ENCODE data around the gene CLCA1. TPM values are rescaled to one million over a fixed set of nuclear protein-coding genes. Genes with fewer than 3 reads are reported as not detected.

Gene CLCA1
- total RNA-seq, 1 donor from 2014 or later = not detected

- Mint-ChIP-seq H3K36me3 (ENCODE audit: low read depth, unreplicated experiment) (no peaks in the 10 kb centered on the region), H3K27ac (ENCODE audit: unreplicated experiment) (no peak overlapping the region), H3K4me1 (ENCODE audit: low read depth, unreplicated experiment) (no peaks in the 10 kb centered on the region), H3K4me3 (ENCODE audit: unreplicated experiment) (no peak overlapping the region), H3K9me3 (ENCODE audit: unreplicated experiment) (no peaks in the 10 kb centered on the region), H3K27me3 (ENCODE audit: low read depth, unreplicated experiment) (no peaks in the 10 kb centered on the region)
- H4K20me1 ChIP-seq (ENCODE audit: insufficient read depth, low read length) = no peaks in the 10 kb centered on the region
- no peaks in the 10 kb centered on the region for H3K79me2 ChIP-seq (ENCODE audit: insufficient read depth, low read length)
- H3K27ac ChIP-seq (ENCODE audit: low read depth, low read length) = no peak overlapping the region
- H3K27me3 ChIP-seq (ENCODE audit: insufficient read depth, low read length) = no peaks in the 10 kb centered on the region
- H3K4me3 ChIP-seq (ENCODE audit: insufficient read depth, low read depth, low read length) = no peak overlapping the region
- no peak overlapping the region for H2AFZ ChIP-seq (ENCODE audit: low read depth, low read length)
- FAIRE-seq (no peak), DNase-seq (ENCODE audit: low read depth) (no peak)
- no peak for TF ChIP-seq EZH2 (IDR thresholded peaks at IDR 0.05; ENCODE audit: insufficient read depth, low read length)
- no peak for TF ChIP-seq CTCF (IDR thresholded peaks at IDR 0.05; ENCODE audit: insufficient read depth, low read depth, low read length)
- H3K4me2 ChIP-seq (ENCODE audit: low read length) = no peak overlapping the region
- H3K4me1 ChIP-seq (ENCODE audit: insufficient read depth, low read length) = no peaks in the 10 kb centered on the region
- H3K9me3 ChIP-seq (ENCODE audit: insufficient read depth, low read depth, low read length) = no peaks in the 10 kb centered on the region
- no peak overlapping the region for H3K9ac ChIP-seq (ENCODE audit: low read length)
- H3K36me3 ChIP-seq (ENCODE audit: insufficient read depth, low read length) = no peaks in the 10 kb centered on the region
These were observed 7.2 kb upstream of the CLCA1 start for GRCh38 chr1:86461482-86461881.

GRCh38 chr1:86464819-86465218 is 3.9 kb upstream of the CLCA1 start:
- TF ChIP-seq CTCF (IDR thresholded peaks at IDR 0.05; ENCODE audit: insufficient read depth, low read depth, low read length) (no peak), EZH2 (IDR thresholded peaks at IDR 0.05; ENCODE audit: insufficient read depth, low read length) (no peak)
- H3K4me2 ChIP-seq (ENCODE audit: low read length) = no peak overlapping the region
- H3K36me3 ChIP-seq (ENCODE audit: insufficient read depth, low read length) = no peaks in the 10 kb centered on the region
- H3K79me2 ChIP-seq (ENCODE audit: insufficient read depth, low read length) = no peaks in the 10 kb centered on the region
- Mint-ChIP-seq H3K36me3 (ENCODE audit: low read depth, unreplicated experiment) (no peaks in the 10 kb centered on the region), H3K9me3 (ENCODE audit: unreplicated experiment) (no peaks in the 10 kb centered on the region), H3K4me1 (ENCODE audit: low read depth, unreplicated experiment) (no peaks in the 10 kb centered on the region), H3K4me3 (ENCODE audit: unreplicated experiment) (no peak overlapping the region), H3K27me3 (ENCODE audit: low read depth, unreplicated experiment) (no peaks in the 10 kb centered on the region), H3K27ac (ENCODE audit: unreplicated experiment) (no peak overlapping the region)
- H3K9me3 ChIP-seq (ENCODE audit: insufficient read depth, low read depth, low read length) = no peaks in the 10 kb centered on the region
- FAIRE-seq = no peak
- H2AFZ ChIP-seq (ENCODE audit: low read depth, low read length) = no peak overlapping the region
- H3K4me1 ChIP-seq (ENCODE audit: insufficient read depth, low read length) = no peaks in the 10 kb centered on the region
- H4K20me1 ChIP-seq (ENCODE audit: insufficient read depth, low read length) = no peaks in the 10 kb centered on the region
- no peak overlapping the region for H3K4me3 ChIP-seq (ENCODE audit: insufficient read depth, low read depth, low read length)
- no peaks in the 10 kb centered on the region for H3K27me3 ChIP-seq (ENCODE audit: insufficient read depth, low read length)
- DNase-seq (ENCODE audit: low read depth) = no peak
- no peak overlapping the region for H3K9ac ChIP-seq (ENCODE audit: low read length)
- no peak overlapping the region for H3K27ac ChIP-seq (ENCODE audit: low read depth, low read length)

- H4K20me1 ChIP-seq (ENCODE audit: insufficient read depth, low read length) = no peaks in the 10 kb centered on the region
- Mint-ChIP-seq H3K36me3 (ENCODE audit: low read depth, unreplicated experiment) (no peaks in the 10 kb centered on the region), H3K9me3 (ENCODE audit: unreplicated experiment) (no peaks in the 10 kb centered on the region), H3K27ac (ENCODE audit: unreplicated experiment) (no peak overlapping the region), H3K4me3 (ENCODE audit: unreplicated experiment) (no peak overlapping the region), H3K4me1 (ENCODE audit: low read depth, unreplicated experiment) (no peaks in the 10 kb centered on the region), H3K27me3 (ENCODE audit: low read depth, unreplicated experiment) (peaks cover 5% of the 10 kb centered on the region)
- no peaks in the 10 kb centered on the region for H3K9me3 ChIP-seq (ENCODE audit: insufficient read depth, low read depth, low read length)
- TF ChIP-seq EZH2 (IDR thresholded peaks at IDR 0.05; ENCODE audit: insufficient read depth, low read length) (no peak), CTCF (IDR thresholded peaks at IDR 0.05; ENCODE audit: insufficient read depth, low read depth, low read length) (no peak)
- H3K4me1 ChIP-seq (ENCODE audit: insufficient read depth, low read length) = no peaks in the 10 kb centered on the region
- H3K4me2 ChIP-seq (ENCODE audit: low read length) = no peak overlapping the region
- no peak overlapping the region for H3K9ac ChIP-seq (ENCODE audit: low read length)
- H3K27ac ChIP-seq (ENCODE audit: low read depth, low read length) = no peak overlapping the region
- no peak for FAIRE-seq
- DNase-seq (ENCODE audit: low read depth) = no peak
- H3K36me3 ChIP-seq (ENCODE audit: insufficient read depth, low read length) = no peaks in the 10 kb centered on the region
- no peak overlapping the region for H2AFZ ChIP-seq (ENCODE audit: low read depth, low read length)
- no peak overlapping the region for H3K4me3 ChIP-seq (ENCODE audit: insufficient read depth, low read depth, low read length)
- no peaks in the 10 kb centered on the region for H3K79me2 ChIP-seq (ENCODE audit: insufficient read depth, low read length)
- H3K27me3 ChIP-seq (ENCODE audit: insufficient read depth, low read length) = no peaks in the 10 kb centered on the region
These were observed 2.5 kb upstream of the CLCA1 start for GRCh38 chr1:86466109-86466844.

Measured in astrocyte (in vitro differentiated cells and primary cell).